Fibroblast of mammary gland (primary cell): ENCODE measurements around the gene KIAA1210.
A peak's percentile ranks its signal among the peaks of the same experiment; 100 is the strongest.

Source experiments
- DNase-seq: peaks from one replicate; pipeline ENCODE4 v3.0.0-alpha.2; 2010; ENCODE audit warnings: low read depth
- H3K4me3 ChIP-seq: 2 replicates; pipeline ENCODE4 v1.5.1; 2011; ENCODE audit warnings: low read depth, mild to moderate bottlenecking, low read length, moderate library complexity; ENCODE audit not compliant: control insufficient read depth
- CTCF ChIP-seq: conservative IDR thresholded peaks from 2 replicates; pipeline ENCODE4 v1.5.1; 2011; ENCODE audit warnings: low read depth, low read length, inconsistent platforms; ENCODE audit not compliant: control insufficient read depth, insufficient read depth

KIAA1210 gene

GRCh38 chrX:119062750-119063374 is 64.8 kb downstream of the KIAA1210 start:
- no peak for TF ChIP-seq CTCF
- DNase-seq, result peak; percentile 45
- no peak overlapping the region for H3K4me3 ChIP-seq

- H3K4me3 ChIP-seq, result no peak overlapping the region
- no peak for TF ChIP-seq CTCF
- no peak for DNase-seq
These were observed 71.9 kb downstream of the KIAA1210 start for GRCh38 chrX:119055687-119056086.

- H3K4me3 ChIP-seq, result no peak overlapping the region
- TF ChIP-seq CTCF, result no peak
- DNase-seq, result peak; percentile 25
These were observed 81.7 kb downstream of the KIAA1210 start for GRCh38 chrX:119045884-119046283.

- DNase-seq, result no peak
- H3K4me3 ChIP-seq, result no peak overlapping the region
- no peak for TF ChIP-seq CTCF
These were observed 84.6 kb downstream of the KIAA1210 start for GRCh38 chrX:119042996-119043395.

DNA sequence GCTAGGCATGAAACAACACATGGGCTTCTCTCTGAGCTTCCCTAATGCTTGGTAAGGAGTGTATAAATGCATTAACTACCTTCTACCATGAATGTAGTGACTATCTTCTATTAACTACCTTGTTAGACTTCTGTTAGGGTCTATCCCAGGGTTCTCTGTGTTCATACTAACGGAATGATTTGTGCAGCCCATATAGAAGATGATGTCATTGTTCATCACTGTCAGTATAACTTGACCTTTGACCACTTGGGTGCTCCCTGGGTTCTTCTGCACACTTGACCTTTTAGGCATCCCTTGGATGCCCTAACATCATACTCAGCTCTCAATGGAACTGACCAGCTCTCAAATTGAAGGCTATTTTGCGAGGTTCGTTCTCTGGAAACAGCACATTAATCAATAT is 85.6 kb downstream of the KIAA1210 start:
- no peak overlapping the region for H3K4me3 ChIP-seq
- no peak for DNase-seq
- no peak for TF ChIP-seq CTCF

DNA sequence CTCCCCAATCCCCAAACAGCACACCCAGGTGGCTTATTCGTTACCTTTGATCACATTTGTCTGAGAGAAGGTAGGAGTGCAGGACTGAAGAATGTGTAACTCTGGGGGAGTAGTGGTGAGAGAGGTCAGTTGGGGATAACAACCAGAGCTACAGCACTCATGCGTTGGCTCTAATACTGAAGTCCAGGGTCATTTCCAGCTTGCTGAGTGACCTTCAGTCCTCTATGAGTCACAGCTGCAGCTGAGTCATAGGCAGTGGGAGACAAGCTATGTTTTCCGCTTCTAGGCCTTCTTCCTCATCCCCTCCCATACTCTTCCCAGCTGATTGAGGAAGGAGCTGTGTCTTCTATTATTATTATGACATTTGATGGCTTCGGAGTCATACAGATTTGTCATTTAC is 86.4 kb downstream of the KIAA1210 start:
- TF ChIP-seq CTCF, result no peak
- H3K4me3 ChIP-seq, result no peak overlapping the region
- DNase-seq, result peak; percentile 93

- TF ChIP-seq CTCF, result no peak
- peak; percentile 25 for DNase-seq
- no peak overlapping the region for H3K4me3 ChIP-seq
These were observed 87.2 kb downstream of the KIAA1210 start for GRCh38 chrX:119040432-119040831.
